LNCAP (cell line): ENCODE results near the gene CMBL.

Experiments
- CTCF ChIP-seq: fragments of 450-650 bp; IDR thresholded peaks from 2 replicates; pipeline ENCODE4 v1.5.1; 2017; ENCODE audit warnings: mild to moderate bottlenecking

The CMBL gene

GRCh38 chr5:10259899-10260298, 47.8 kb downstream of the CMBL start:
- no peak for TF ChIP-seq CTCF

DNA sequence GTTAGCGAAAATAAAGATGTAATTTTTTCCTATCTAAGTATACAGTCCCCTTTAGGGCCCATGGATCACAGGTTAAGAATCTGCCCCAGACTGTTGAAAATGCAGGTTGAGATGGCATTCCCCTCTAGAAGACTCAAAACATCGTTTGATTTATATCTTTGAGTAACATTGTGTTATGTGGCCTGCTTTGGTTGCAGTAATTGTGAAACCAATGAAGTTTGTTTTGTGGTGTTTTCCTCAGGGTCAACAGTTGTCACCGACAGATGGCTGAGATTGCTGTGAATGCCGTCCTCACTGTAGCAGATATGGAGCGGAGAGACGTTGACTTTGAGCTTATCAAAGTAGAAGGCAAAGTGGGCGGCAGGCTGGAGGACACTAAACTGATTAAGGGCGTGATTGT, 49.8 kb downstream of the CMBL start:
- no peak for TF ChIP-seq CTCF

DNA sequence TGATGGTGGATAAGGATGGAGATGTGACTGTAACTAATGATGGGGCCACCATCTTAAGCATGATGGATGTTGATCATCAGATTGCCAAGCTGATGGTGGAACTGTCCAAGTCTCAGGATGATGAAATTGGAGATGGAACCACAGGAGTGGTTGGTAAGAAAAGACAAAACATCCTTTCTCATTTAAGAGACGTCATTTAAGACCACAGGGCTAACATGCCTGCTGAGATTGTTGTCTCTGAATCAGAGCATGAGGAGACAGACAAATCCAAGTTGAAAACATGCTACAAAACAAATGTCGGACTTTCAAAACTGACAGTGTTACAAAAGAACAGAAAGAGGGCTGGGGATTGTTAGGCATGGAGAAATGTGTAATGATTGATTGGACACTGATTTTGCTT, 53.0 kb downstream of the CMBL start:
- TF ChIP-seq CTCF = no peak

DNA sequence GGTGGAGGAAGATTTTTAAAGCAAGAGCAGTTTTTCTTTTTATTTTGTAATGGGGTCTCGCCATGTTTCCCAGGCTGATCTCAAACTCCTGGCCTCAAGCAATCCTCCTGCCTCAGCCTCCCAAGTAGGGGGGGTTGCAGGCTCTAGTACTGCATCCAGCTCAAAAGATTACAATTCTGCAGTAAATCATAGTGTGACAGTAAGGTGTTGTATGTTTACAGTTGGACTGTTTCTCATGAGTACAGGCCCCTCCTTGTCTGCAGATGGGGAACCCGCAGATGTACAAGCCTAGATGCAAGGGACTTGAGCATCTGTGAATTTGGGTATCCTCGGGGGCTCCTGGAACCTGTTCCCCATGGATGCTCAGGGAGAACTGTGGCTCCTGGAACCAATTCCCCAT, 54.3 kb downstream of the CMBL start:
- no peak for TF ChIP-seq CTCF

GRCh38 chr5:10251405-10251804, 56.3 kb downstream of the CMBL start:
- TF ChIP-seq CTCF = no peak

- TF ChIP-seq CTCF = no peak
These were observed 56.9 kb downstream of the CMBL start for GRCh38 chr5:10250806-10251276.

GRCh38 chr5:10249948-10250805, 57.5 kb downstream of the CMBL start, which contains the start of gene CCT5:
TSS of gene CCT5 (plus strand) at chr5:10250280. CDS start at chr5:10250341, 61 bp downstream.
- TF ChIP-seq CTCF = no peak
